ENCODE results near the gene ISG15.
"Not testable (repeated sequence)": the region's sequence is repeated elsewhere in the genome, so short reads cannot be mapped to it uniquely, and the experiment has no call there.

The ISG15 gene

GRCh38 chr1:985126-985525 is 28.2 kb upstream of the ISG15 start:
- no peak for TF ChIP-seq CTCF (conservative IDR thresholded peaks at IDR 0.05; ENCODE audit: control insufficient read depth, insufficient read depth, low read depth, low read length)

GRCh38 chr1:988061-988460 is 25.2 kb upstream of the ISG15 start:
- not testable (repeated sequence) for H3K4me3 ChIP-seq (ENCODE audit: control insufficient read depth, low read depth, low read length); DNase-seq (ENCODE audit: low read depth)

More at GRCh38 chr1:985126-985525, 28.2 kb upstream of the ISG15 start:
- no peak for DNase-seq (ENCODE audit: low read depth)
- no peak overlapping the region for H3K4me3 ChIP-seq (ENCODE audit: control insufficient read depth, low read depth, low read length)

- DNase-seq (ENCODE audit: low read depth) = not testable (repeated sequence)
Measured at GRCh38 chr1:991275-991674, 22.0 kb upstream of the ISG15 start.

GRCh38 chr1:991895-992294 is 21.4 kb upstream of the ISG15 start:
- DNase-seq (ENCODE audit: low read depth) = no peak
- H3K4me3 ChIP-seq (ENCODE audit: control insufficient read depth, low read depth, low read length) = no peak overlapping the region
- TF ChIP-seq CTCF (conservative IDR thresholded peaks at IDR 0.05; ENCODE audit: control insufficient read depth, insufficient read depth, low read depth, low read length) = no peak

More at GRCh38 chr1:991275-991674, 22.0 kb upstream of the ISG15 start:
- not testable (repeated sequence) for H3K4me3 ChIP-seq (ENCODE audit: control insufficient read depth, low read depth, low read length)

- DNase-seq (ENCODE audit: low read depth) = no peak
- no peak for TF ChIP-seq CTCF (conservative IDR thresholded peaks at IDR 0.05; ENCODE audit: control insufficient read depth, insufficient read depth, low read depth, low read length)
- no peak overlapping the region for H3K4me3 ChIP-seq (ENCODE audit: control insufficient read depth, low read depth, low read length)
Measured at GRCh38 chr1:992362-992761, 20.9 kb upstream of the ISG15 start.

GRCh38 chr1:993379-993995 is 19.8 kb upstream of the ISG15 start:
- H3K4me3 ChIP-seq (ENCODE audit: control insufficient read depth, low read depth, low read length) = no peak overlapping the region
- DNase-seq (ENCODE audit: low read depth) = no peak
- no peak for TF ChIP-seq CTCF (conservative IDR thresholded peaks at IDR 0.05; ENCODE audit: control insufficient read depth, insufficient read depth, low read depth, low read length)

- H3K4me3 ChIP-seq (ENCODE audit: control insufficient read depth, low read depth, low read length); DNase-seq (ENCODE audit: low read depth): not testable (repeated sequence)
Measured at GRCh38 chr1:994546-994945, 18.8 kb upstream of the ISG15 start.

GRCh38 chr1:995665-996633 is 17.3 kb upstream of the ISG15 start:
- DNase-seq (ENCODE audit: low read depth) = no peak
- H3K4me3 ChIP-seq (ENCODE audit: control insufficient read depth, low read depth, low read length) = no peak overlapping the region
- TF ChIP-seq CTCF (conservative IDR thresholded peaks at IDR 0.05; ENCODE audit: control insufficient read depth, insufficient read depth, low read depth, low read length) = no peak

All from fibroblast of mammary gland (primary cell).